GM23338 (cell line): Measurements from ENCODE around the gene DPH2. TPM values are rescaled to one million over a fixed set of nuclear protein-coding genes. Genes with fewer than 3 reads are reported as not detected.

Experiments
- ATAC-seq: fragments of 200-7000 bp; cut with Tn5 transposase; 3 replicates; pipeline ENCODE4 v1.9.1; 2020
- DNase-seq: peaks from one replicate; pipeline ENCODE4 v3.0.0-alpha.2; 2015; ENCODE audit warnings: low spot score
- H2AFZ ChIP-seq: fragments of 200-600 bp; sonication (generic); 2 replicates; pipeline ENCODE4 v1.8.0; 2016; ENCODE audit warnings: antibody characterized with exemption, mild to moderate bottlenecking, moderate library complexity
- H3F3A ChIP-seq: fragments of 200-600 bp; sonication (generic); replicated peaks from 2 replicates; pipeline ENCODE4 v1.8.0; 2017; ENCODE audit warnings: antibody characterized with exemption, mixed run types, low read depth
- H3K27ac ChIP-seq: fragments of 200-600 bp; sonication (generic); 2 replicates; pipeline ENCODE4 v1.6.1; 2016; ENCODE audit warnings: low read depth
- H3K27me3 ChIP-seq: fragments of 200-600 bp; sonication (generic); 2 replicates; pipeline ENCODE4 v1.8.0; 2016; ENCODE audit warnings: mild to moderate bottlenecking, mixed run types, moderate library complexity; ENCODE audit not compliant: insufficient read depth
- H3K36me3 ChIP-seq: fragments of 200-600 bp; sonication (generic); 2 replicates; pipeline ENCODE4 v1.8.0; 2016; ENCODE audit warnings: mild to moderate bottlenecking; ENCODE audit not compliant: insufficient read depth
- H3K4me1 ChIP-seq: fragments of 200-600 bp; sonication (generic); 2 replicates; pipeline ENCODE4 v1.8.0; 2016; ENCODE audit warnings: mild to moderate bottlenecking, moderate library complexity; ENCODE audit not compliant: insufficient read depth
- H3K4me2 ChIP-seq: fragments of 200-600 bp; sonication (generic); 2 replicates; pipeline ENCODE4 v1.7.1; 2017; ENCODE audit warnings: mixed run types
- H3K4me3 ChIP-seq: fragments of 200-600 bp; sonication (generic); 2 replicates; pipeline ENCODE4 v1.6.1; 2016; ENCODE audit warnings: mixed run types
- H3K79me2 ChIP-seq: fragments of 200-600 bp; sonication (generic); replicated peaks from 2 replicates; pipeline ENCODE4 v1.8.0; 2017; ENCODE audit warnings: mild to moderate bottlenecking; ENCODE audit not compliant: insufficient read depth
- H3K9me2 ChIP-seq: fragments of 200-600 bp; sonication (generic); 2 replicates; pipeline ENCODE4 v1.8.0; 2017; ENCODE audit not compliant: insufficient read depth
- H4K20me1 ChIP-seq: fragments of 200-600 bp; sonication (generic); replicated peaks from 2 replicates; pipeline ENCODE4 v1.8.0; 2017; ENCODE audit warnings: mild to moderate bottlenecking; ENCODE audit not compliant: insufficient read depth
- H3K27ac Mint-ChIP-seq: 2 replicates; pipeline ENCODE4 v1.8.0; 2020; ENCODE audit warnings: inconsistent platforms, mild to moderate bottlenecking, moderate library complexity, mixed read lengths
- H3K27me3 Mint-ChIP-seq: 3 replicates; pipeline ENCODE4 v1.8.0; 2022; ENCODE audit warnings: low read depth, mild to moderate bottlenecking, moderate library complexity, mixed read lengths, inconsistent platforms; ENCODE audit not compliant: insufficient read depth, poor library complexity
- H3K36me3 Mint-ChIP-seq: 3 replicates; pipeline ENCODE4 v1.8.0; 2021; ENCODE audit warnings: low read depth, mild to moderate bottlenecking, inconsistent platforms, moderate library complexity, mixed read lengths
- H3K4me1 Mint-ChIP-seq: 3 replicates; pipeline ENCODE4 v1.8.0; 2020; ENCODE audit warnings: mild to moderate bottlenecking, inconsistent platforms, mixed read lengths
- H3K4me3 Mint-ChIP-seq: 3 replicates; pipeline ENCODE4 v1.8.0; 2021; ENCODE audit warnings: moderate library complexity, mild to moderate bottlenecking, inconsistent platforms, mixed read lengths
- H3K9me3 Mint-ChIP-seq: 3 replicates; pipeline ENCODE4 v1.8.0; 2020; ENCODE audit warnings: moderate library complexity, mild to moderate bottlenecking, inconsistent platforms, mixed read lengths
- CREB1 ChIP-seq: fragments of 250-450 bp; sonication (Bioruptor Pico); IDR thresholded peaks from 2 replicates; pipeline ENCODE4 v1.5.0; 2020; ENCODE audit warnings: low read depth, mild to moderate bottlenecking, moderate library complexity
- EZH2 ChIP-seq: fragments of 200-600 bp; sonication (generic); IDR thresholded peaks from one replicate; pipeline ENCODE4 v1.8.0; 2017; ENCODE audit warnings: antibody characterized with exemption, mild to moderate bottlenecking, low read depth; ENCODE audit not compliant: unreplicated experiment
- EZH2phosphoT487 ChIP-seq: fragments of 200-600 bp; sonication (generic); IDR thresholded peaks from one replicate; pipeline ENCODE4 v1.8.1; 2018; ENCODE audit warnings: antibody characterized with exemption; ENCODE audit not compliant: unreplicated experiment
- JUNB ChIP-seq: IDR thresholded peaks from one replicate; pipeline ENCODE4 v1.6.1; 2016; ENCODE audit warnings: antibody characterized with exemption; ENCODE audit not compliant: unreplicated experiment
- POLR2AphosphoS5 ChIP-seq: IDR thresholded peaks from 2 replicates; pipeline ENCODE4 v1.6.1; 2016; ENCODE audit warnings: antibody characterized with exemption, low read depth
- ZNF462 ChIP-seq: fragments of 250-450 bp; sonication (Bioruptor Pico); IDR thresholded peaks from 2 replicates; pipeline ENCODE4 v1.5.0; 2020; ENCODE audit warnings: mild to moderate bottlenecking, moderate library complexity
- polyA plus RNA-seq: library from polyadenylated mRNA; unstranded; fragments of >200 nt; fragmentation: Nextera tagmentation; extraction: Ambion mirVana; gene quantifications from 2 replicates; pipeline ENCODE4 v1.2.1, GENCODE V29; 2016
- total RNA-seq: library from RNA; depleted of rRNA; stranded (reverse); fragments of >200 nt; shearing (Covaris generic); gene quantifications from 2 replicates; pipeline ENCODE4 v1.2.3, GENCODE V29; 2014

DPH2 gene
- total and polyA plus RNA-seq, 2 experiments from 2014 or later: 32.1 to 90.3 TPM

GRCh38 chr1:43958351-43959255 is 11.2 kb upstream of the DPH2 start (continued):
- TF ChIP-seq ZNF462 (CRISPR knock-in tag): no peak
- no peak for TF ChIP-seq CREB1
- no peak for TF ChIP-seq EZH2
- TF ChIP-seq EZH2phosphoT487: no peak
- no peak for TF ChIP-seq JUNB

GRCh38 chr1:43960798-43961197 is 9.0 kb upstream of the DPH2 start:
- Histone ChIP-seq H3K27ac (no peak overlapping the region), H3F3A (no peaks in the 10 kb centered on the region), H3K9me2 (no peaks in the 10 kb centered on the region), H3K27me3 (no peaks in the 10 kb centered on the region), H3K4me3 (no peak overlapping the region), H3K4me1 (no peaks in the 10 kb centered on the region), H3K79me2 (no peaks in the 10 kb centered on the region), H3K4me2 (no peak overlapping the region), H2AFZ (no peak overlapping the region), H4K20me1 (no peaks in the 10 kb centered on the region), H3K36me3 (no peaks in the 10 kb centered on the region)
- Mint-ChIP-seq H3K9me3 (no peaks in the 10 kb centered on the region), H3K36me3 (no peaks in the 10 kb centered on the region; the same call in 1 of the 3 replicates), H3K4me1 (no peaks in the 10 kb centered on the region), H3K27me3 (peaks cover 9% of the 10 kb centered on the region), H3K27ac (no peak overlapping the region), H3K4me3 (no peak overlapping the region)
- TF ChIP-seq EZH2 (no peak), ZNF462 (CRISPR knock-in tag) (no peak), POLR2AphosphoS5 (no peak)
- DNase-seq (no peak), ATAC-seq (no peak)
